ENCODE measurements around the gene HMGN4. TPM values are rescaled to one million over a fixed set of nuclear protein-coding genes. Genes with fewer than 3 reads are reported as not detected.
A peak's percentile ranks its signal among the peaks of the same experiment; 100 is the strongest.

The HMGN4 gene
- total RNA-seq, 4 donors from 2014 or later = 54.6 to 68.4 (median 63.8) TPM

DNA sequence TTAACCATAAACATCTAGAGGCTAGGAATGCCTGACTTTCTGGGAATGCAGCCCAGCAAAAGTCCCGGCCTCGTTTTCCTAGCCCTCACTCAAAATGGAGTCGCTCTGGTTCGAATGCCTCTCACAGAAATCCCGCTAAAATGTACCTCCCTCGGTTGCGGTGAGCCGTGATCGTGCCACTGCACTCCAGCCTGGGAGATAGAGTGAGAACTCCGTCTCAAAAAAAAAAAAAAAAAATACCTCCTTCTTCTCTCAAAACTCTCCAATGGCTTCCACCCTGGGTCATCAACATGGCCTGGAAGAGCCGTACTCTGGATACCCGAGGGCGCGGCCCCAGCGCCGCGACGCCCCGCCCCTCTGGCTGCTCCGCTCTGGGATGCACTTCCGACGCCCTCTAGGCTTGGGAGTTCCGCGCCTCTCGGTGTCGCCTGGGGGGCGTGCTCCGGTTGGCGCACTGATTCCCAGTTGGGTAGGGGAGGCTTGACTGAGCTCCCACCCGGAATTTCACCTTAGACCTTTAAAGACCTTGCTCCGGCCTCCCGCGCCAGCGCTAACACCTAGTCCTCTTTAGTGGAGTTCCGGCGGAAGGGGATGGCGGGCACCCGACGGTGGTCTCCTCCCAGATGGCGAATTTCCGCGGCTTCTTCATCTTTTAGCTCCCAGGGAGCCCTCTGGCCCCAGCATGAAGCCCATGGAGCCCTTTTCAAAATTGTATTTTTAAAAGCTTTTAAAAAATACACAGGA is 12.3 kb downstream of the HMGN4 start:
- intact Hi-C loops (cut with DNase I) = no loop called here
- no peak for TF ChIP-seq POLR2A (IDR thresholded peaks at IDR 0.05)
- DNase-seq = peak; percentile 48 to 51
- peaks cover 3 to 5% of the 10 kb centered on the region in 2 donors for H3K36me3 ChIP-seq
- peaks cover 3 to 4% of the 10 kb centered on the region in 2 donors for H3K4me1 ChIP-seq
- WGBS, 2 donors = 11 to 14% methylated on average over 30 to 42 of the region's 42 CpGs
- peak overlapping the region in 2 of 3 donors; percentile 9 to 31 for H3K4me3 ChIP-seq (replicated peaks in 1 of 3)
- no peaks in the 10 kb centered on the region for H3K9me3 ChIP-seq
- no peak overlapping the region for H3K27ac ChIP-seq
- H3K27me3 ChIP-seq = no peaks in the 10 kb centered on the region

DNA sequence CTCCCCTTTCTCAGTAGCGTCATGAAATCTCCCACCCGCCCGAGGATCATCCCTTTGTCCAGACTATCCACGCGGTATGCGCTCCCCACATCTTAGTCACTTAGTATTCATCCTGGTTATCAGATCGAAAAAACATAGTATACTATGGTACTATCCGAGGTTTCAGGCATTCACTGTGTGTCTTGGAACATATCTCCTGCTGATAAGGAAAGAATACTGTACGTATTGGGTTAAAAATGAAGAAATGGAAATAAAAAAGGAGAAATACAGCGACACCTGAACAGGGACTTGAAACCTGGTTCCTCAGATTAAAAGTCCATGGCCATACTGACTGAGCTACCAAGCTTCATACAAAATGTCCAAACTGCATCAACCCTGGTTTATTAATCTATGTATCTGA is 14.0 kb downstream of the HMGN4 start:
- Histone ChIP-seq H3K9me3 (no peaks in the 10 kb centered on the region), H3K36me3 (no peaks in the 10 kb centered on the region), H3K4me1 (peaks cover 3 to 4% of the 10 kb centered on the region in 2 donors), H3K27me3 (no peaks in the 10 kb centered on the region), H3K4me3 (replicated peaks in 1 of 3) (no peak overlapping the region), H3K27ac (no peak overlapping the region)
- 92% methylated on average over 10 of the region's 10 CpGs for WGBS, 2 donors
- intact Hi-C loops (cut with DNase I) = no loop called here
- TF ChIP-seq CTCF (IDR thresholded peaks at IDR 0.05) (no peak), POLR2A (IDR thresholded peaks at IDR 0.05) (no peak)
- no peak for DNase-seq

DNA sequence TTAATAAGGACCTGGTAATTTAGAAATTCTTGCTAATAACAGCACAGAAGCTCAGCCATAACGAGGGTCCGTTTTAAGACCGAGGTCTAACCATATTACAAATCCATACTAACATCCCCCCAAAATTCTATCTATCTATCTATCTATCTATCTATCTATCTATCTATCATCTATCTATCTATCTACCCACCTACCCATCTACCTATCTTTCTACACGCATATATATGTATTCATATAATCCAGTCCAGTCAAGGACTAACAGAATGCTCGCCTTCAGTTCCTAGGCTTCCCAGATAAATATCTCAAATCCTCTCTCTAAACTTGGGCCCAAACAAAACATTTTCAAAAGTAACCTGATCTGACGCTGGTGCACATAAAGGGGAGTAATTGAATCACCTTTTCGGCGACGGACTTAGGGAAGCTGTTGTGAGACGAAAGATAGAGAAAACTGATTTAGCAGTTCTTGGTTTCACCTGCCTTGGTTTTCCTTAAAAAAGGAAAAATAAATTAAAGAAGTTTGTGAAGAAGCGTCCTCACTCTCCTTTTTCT is 14.5 kb downstream of the HMGN4 start:
- intact Hi-C loops (cut with DNase I) = no loop called here
- 58 to 59% methylated on average over 11 of the region's 11 CpGs for WGBS, 2 donors
- peak overlapping the region in 1 of 3 donors; percentile 46 for H3K4me3 ChIP-seq (replicated peaks in 1 of 3)

DNA sequence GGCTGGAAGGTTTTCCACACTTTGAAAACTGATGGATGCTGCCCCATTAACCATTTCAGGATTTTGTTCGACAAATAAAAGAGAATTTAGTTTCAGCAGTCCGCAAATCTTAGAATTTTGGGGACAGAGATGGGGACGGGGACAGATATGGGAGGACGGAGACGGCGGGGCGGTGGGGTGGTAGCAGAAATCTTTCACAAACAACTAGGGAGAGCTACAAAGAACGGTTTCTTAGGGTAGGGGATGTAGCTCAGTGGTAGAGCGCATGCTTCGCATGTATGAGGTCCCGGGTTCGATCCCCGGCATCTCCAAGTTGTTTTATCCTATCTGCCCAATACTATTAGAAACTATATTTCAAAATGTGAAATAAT is 15.1 kb downstream of the HMGN4 start:
- DNase-seq = peak; percentile 64 to 65
- no peak for TF ChIP-seq CTCF (IDR thresholded peaks at IDR 0.05)
- no peak for TF ChIP-seq POLR2A (IDR thresholded peaks at IDR 0.05)
- Histone ChIP-seq H3K4me1 (peaks cover 3 to 4% of the 10 kb centered on the region in 2 donors), H3K9me3 (no peaks in the 10 kb centered on the region), H3K27ac (peak overlapping the region; percentile 56 to 88 (median 87)), H3K27me3 (no peaks in the 10 kb centered on the region), H3K4me3 (replicated peaks in 1 of 3) (peak overlapping the region in 1 of 3 donors; percentile 46), H3K36me3 (no peaks in the 10 kb centered on the region)
- 4% methylated on average over 13 of the region's 13 CpGs for WGBS, 2 donors
- intact Hi-C loops (cut with DNase I) = no loop called here

More for the DNA sequence above, 14.5 kb downstream of the HMGN4 start:
- no peaks in the 10 kb centered on the region for H3K9me3 ChIP-seq
- H3K4me1 ChIP-seq = peaks cover 3 to 4% of the 10 kb centered on the region in 2 donors
- H3K36me3 ChIP-seq = no peaks in the 10 kb centered on the region
- DNase-seq = no peak
- H3K27me3 ChIP-seq = no peaks in the 10 kb centered on the region
- peak overlapping the region in 1 of 3 donors; percentile 87 for H3K27ac ChIP-seq
- TF ChIP-seq POLR2A (IDR thresholded peaks at IDR 0.05) = no peak
- no peak for TF ChIP-seq CTCF (IDR thresholded peaks at IDR 0.05)

- no peaks in the 10 kb centered on the region for H3K9me3 ChIP-seq
- peak overlapping the region in 2 of 3 donors; percentile 33 to 46 for H3K4me3 ChIP-seq (replicated peaks in 1 of 3)
- no peaks in the 10 kb centered on the region for H3K36me3 ChIP-seq
- DNase-seq = peak; percentile 71 to 76
- intact Hi-C loops (cut with DNase I) = no loop called here
- peak overlapping the region; percentile 56 to 88 (median 87) for H3K27ac ChIP-seq
- no peaks in the 10 kb centered on the region for H3K27me3 ChIP-seq
- WGBS, 2 donors = 1% methylated on average over 19 of the region's 19 CpGs
- no peak for TF ChIP-seq POLR2A (IDR thresholded peaks at IDR 0.05)
- TF ChIP-seq CTCF (IDR thresholded peaks at IDR 0.05) = no peak
- H3K4me1 ChIP-seq = peaks cover 3 to 4% of the 10 kb centered on the region in 2 donors
Observed at GRCh38 chr6:26553635-26554446, 15.7 kb downstream of the HMGN4 start.

All from thyroid gland (tissue), 4 donors.